Mucosa of rectum (tissue), 2 donors: ENCODE data around the gene RPL35A.
"Not testable (repeated sequence)": the region's sequence is repeated elsewhere in the genome, so short reads cannot be mapped to it uniquely, and the experiment has no call there.

Source experiments
- H3K27ac ChIP-seq, 2 donors: one replicate each; pipeline ENCODE4 v1.7.0; 2013; ENCODE audit warnings: inconsistent platforms in 2 of 2, low read depth in 2 of 2, low read length in 2 of 2
- H3K27me3 ChIP-seq, 2 donors: one replicate each; pipeline ENCODE4 v1.7.0; 2013; ENCODE audit warnings: low read length in 2 of 2; ENCODE audit not compliant: control insufficient read depth in 2 of 2, insufficient read depth in 2 of 2
- H3K36me3 ChIP-seq, 2 donors: one replicate each; pipeline ENCODE4 v1.7.0; 2013; ENCODE audit warnings: low read length in 2 of 2; ENCODE audit not compliant: control insufficient read depth in 2 of 2, insufficient read depth in 2 of 2
- H3K4me1 ChIP-seq, 2 donors: one replicate each; pipeline ENCODE4 v1.7.0; 2013; ENCODE audit warnings: low read length in 2 of 2, mild to moderate bottlenecking in 1 of 2; ENCODE audit not compliant: control insufficient read depth in 2 of 2, insufficient read depth in 2 of 2
- H3K4me3 ChIP-seq, 2 donors: one replicate each; pipeline ENCODE4 v1.7.0; 2013; ENCODE audit warnings: low read length in 2 of 2
- H3K9ac ChIP-seq, 2 donors: one replicate each; pipeline ENCODE4 v1.7.0; 2013; ENCODE audit warnings: low read length in 2 of 2, low read depth in 1 of 2, mild to moderate bottlenecking in 1 of 2
- H3K9me3 ChIP-seq, 2 donors: one replicate each; pipeline ENCODE4 v1.7.0; 2013; ENCODE audit warnings: low read length in 2 of 2; ENCODE audit not compliant: control insufficient read depth in 2 of 2
- donor health status: healthy.
- donor health status: Normal muscosa, but diverticular disease.

The RPL35A gene

DNA sequence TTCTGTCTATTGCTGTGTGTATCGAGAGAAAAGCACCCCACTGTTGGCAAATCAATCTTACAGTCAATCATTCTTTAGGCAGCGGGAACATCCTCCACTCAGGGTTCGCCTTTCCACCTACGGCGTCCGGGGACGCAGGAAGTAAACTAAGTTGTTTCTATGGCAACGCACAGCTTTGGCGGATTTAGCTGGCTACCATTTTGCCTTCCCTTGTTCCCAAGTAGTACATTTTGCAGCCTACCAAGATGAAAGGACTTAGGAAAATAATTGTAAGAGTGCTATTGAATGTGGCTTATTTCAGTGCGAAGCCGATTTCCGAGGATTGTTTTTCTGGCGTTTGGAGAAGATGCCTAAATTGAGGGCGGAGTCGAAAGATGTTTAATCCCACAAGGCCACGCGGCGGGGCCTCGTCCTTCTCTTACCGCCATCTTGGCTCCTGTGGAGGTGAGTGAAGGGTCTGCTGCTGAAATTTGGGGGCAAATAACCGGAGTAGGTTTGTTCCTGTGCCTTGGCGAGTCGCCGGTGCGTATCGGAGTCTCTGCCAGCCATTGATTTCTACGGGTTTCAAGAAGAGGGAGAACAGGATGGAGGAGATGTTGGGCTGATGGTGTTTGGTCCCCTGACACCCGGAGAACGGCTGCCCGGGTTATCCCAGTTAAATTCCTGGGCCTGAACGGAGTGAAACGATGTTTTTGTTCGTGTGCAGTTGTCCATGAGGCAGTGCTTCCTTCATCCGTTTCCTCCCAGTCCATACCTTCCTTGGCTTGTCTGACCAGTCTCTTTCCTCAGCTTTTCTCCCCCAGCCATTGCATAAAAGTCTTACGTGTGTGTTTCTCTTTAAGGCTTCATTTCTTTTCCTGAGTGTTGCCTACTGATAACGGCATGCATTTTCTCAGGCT lies at the start of gene RPL35A:
Gene RPL35A, plus strand, starts transcription at position 413 of the 899 bp plus-strand sequence. CDS start 778 bp downstream, outside the sequence.
- H3K4me3 ChIP-seq: peak within 1 kb of the TSS; percentile 93 to 100
- peaks cover 24 to 27% of the 10 kb centered on the region in 2 donors for H3K36me3 ChIP-seq
- H3K9ac ChIP-seq: peak within 1 kb of the TSS; percentile 88 to 99
- H3K9me3 ChIP-seq: no peaks in the 10 kb centered on the region
- peak within 1 kb of the TSS; percentile 89 to 90 for H3K27ac ChIP-seq
- H3K4me1 ChIP-seq: peaks cover 19 to 21% of the 10 kb centered on the region in 2 donors
- H3K27me3 ChIP-seq: no peaks in the 10 kb centered on the region

DNA sequence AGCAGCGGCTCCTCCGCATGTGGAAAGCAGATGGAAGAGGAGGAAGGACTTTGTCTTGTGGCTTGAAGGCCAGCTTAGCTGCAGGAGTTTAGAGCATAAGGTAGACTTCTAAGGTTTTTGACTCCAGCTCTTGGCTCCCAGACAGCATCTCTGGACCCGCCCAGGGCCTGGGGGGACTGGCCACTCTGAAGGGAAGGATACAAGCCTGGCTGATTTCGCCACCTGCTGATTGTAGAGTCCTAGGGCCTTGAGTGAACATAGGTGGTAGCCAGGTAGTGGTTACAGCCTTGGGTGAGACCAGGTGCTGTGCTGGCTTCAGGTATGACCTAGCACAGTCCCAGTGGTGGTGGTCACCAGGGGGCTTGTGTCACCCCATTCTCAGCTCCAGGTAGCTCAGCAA lies 48.4 kb upstream of the RPL35A start:
- Histone ChIP-seq H3K27ac (no peak overlapping the region), H3K4me3 (no peak overlapping the region), H3K27me3 (no peaks in the 10 kb centered on the region), H3K9me3 (no peaks in the 10 kb centered on the region), H3K4me1 (no peaks in the 10 kb centered on the region), H3K9ac (no peak overlapping the region), H3K36me3 (no peaks in the 10 kb centered on the region)

DNA sequence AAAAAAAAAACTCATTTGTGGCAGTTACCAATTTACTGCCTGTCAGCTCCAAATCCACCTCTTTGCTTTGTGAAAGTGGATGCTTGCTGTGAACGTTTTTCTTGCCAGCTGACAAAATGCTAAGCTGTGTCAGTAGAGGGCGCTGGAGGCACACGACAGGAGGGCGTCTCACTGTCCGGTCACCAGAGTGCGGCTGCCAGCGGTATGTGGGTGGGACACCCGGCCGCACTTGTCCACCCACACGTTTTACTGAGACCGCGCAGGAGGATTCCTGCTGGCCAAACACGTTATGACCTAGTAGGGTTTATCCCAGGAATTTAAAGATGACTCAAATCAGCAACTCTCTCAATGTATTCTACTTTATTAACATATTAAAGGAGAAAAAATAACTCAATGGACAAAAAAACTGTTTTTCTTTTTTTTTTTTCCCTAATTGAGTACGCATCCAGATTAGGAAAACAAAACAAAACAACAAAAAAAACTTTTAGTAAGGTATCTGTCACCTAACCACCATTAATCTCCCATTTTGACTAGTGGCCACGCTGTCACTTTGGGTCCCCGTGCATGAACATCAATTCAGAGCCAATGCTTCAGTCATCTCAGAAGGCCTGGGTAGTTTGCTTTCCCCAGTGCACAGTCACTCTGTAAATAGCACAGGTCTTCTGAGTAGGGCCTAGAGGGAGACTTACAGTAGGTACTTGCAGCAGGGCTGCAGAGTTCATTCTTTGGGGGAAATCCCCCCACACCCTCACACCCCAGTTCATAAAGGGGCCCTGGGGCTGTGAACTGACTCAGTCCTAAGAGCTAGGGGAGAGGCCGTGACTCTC lies 43.8 kb upstream of the RPL35A start:
- Histone ChIP-seq H3K36me3 (no peaks in the 10 kb centered on the region), H3K27ac (no peak overlapping the region), H3K9ac (no peak overlapping the region)

GRCh38 chr3:197906850-197907187 lies 43.2 kb upstream of the RPL35A start:
- H3K36me3 ChIP-seq: no peaks in the 10 kb centered on the region
- no peak overlapping the region for H3K27ac ChIP-seq
- no peak overlapping the region for H3K4me3 ChIP-seq
- H3K27me3 ChIP-seq: no peaks in the 10 kb centered on the region
- no peak overlapping the region for H3K9ac ChIP-seq
- H3K4me1 ChIP-seq: no peaks in the 10 kb centered on the region
- H3K9me3 ChIP-seq: no peaks in the 10 kb centered on the region

More for the DNA sequence above, 43.8 kb upstream of the RPL35A start:
- Histone ChIP-seq H3K27me3 (no peaks in the 10 kb centered on the region), H3K4me3 (peak overlapping the region in 1 of 2 donors; percentile 20), H3K4me1 (no peaks in the 10 kb centered on the region), H3K9me3 (no peaks in the 10 kb centered on the region)

- Histone ChIP-seq H3K36me3 (no peaks in the 10 kb centered on the region), H3K4me3 (no peak overlapping the region), H3K27me3 (no peaks in the 10 kb centered on the region), H3K9ac (no peak overlapping the region), H3K9me3 (no peaks in the 10 kb centered on the region), H3K4me1 (no peaks in the 10 kb centered on the region), H3K27ac (no peak overlapping the region)
Observed at GRCh38 chr3:197907196-197907595, 42.8 kb upstream of the RPL35A start.

- not testable (repeated sequence) for H3K36me3 ChIP-seq, H3K27ac ChIP-seq, H3K9ac ChIP-seq, H3K4me1 ChIP-seq, H3K27me3 ChIP-seq, H3K4me3 ChIP-seq, H3K9me3 ChIP-seq
Observed at GRCh38 chr3:197908550-197908949, 41.4 kb upstream of the RPL35A start.

DNA sequence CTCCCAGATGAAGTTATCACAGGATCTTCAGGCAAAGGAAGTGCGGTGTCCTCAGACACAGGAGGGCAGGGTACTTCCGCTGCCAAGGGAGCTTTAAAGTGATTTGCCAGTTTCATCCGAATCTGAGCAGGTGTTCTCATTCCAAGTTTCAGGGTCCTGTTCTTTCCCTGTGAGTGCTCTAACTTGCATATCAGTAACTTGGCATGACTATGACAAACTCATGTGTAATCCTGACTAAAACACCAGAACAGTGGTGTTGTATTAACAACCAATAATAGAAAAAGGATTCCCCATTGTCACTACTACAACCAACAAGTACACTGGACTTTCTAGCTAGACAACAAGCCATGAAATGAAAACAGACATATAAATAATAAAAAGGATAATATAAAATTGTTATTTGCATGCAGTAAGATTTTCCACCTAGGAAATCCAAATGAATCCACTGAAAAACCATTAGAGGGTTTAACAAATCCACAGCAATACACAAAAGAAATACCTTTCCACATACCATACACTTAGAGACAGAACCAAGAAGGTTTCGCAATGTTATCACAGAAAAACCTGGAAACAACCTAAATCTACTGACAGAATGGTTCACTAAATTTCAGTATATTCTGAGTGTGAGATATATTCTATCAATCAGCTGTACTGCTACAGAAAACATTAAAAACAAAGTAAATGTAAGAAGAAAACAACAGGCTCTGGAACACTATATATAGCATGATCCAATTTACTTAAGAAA lies 40.9 kb upstream of the RPL35A start:
- Histone ChIP-seq H3K4me3 (no peak overlapping the region), H3K27ac (no peak overlapping the region), H3K9ac (no peak overlapping the region), H3K36me3 (no peaks in the 10 kb centered on the region), H3K9me3 (no peaks in the 10 kb centered on the region), H3K27me3 (no peaks in the 10 kb centered on the region), H3K4me1 (no peaks in the 10 kb centered on the region)

DNA sequence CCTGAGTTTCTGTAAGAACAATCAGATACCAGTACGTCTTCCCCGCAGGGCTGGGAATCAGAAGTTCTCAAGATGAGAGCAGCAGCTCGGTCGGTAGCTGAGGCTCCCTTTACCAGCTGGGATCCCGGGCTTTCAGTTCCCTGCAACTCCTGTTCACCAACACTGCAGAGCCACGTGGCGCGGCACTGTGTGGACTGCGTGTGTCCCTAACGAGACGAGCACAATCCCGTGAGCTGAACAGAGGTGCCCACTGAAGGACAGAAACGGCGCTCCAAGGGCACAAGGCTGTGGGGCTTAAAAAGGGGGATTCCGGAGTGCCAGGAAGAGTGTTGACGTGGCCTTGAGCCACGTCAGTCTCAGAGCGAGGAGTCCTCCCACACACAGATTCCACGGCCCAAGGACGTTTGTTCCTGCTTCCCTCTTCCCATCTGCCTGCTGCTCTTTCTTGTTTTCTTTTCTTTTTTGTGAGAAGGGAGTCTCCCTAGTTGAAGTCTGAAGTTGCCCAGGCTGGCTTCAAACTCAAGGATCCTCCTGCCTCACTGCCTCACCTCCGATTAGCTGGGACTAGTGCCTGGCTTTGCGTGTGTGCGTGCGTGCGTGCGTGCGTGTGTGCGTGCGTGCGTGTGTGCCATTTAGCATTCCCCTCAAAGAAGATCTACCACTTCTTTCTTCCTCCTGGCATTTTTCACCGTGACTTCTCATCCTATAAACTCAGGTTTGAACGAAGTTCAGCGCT lies 37.1 kb upstream of the RPL35A start:
- H3K4me3 ChIP-seq: peak overlapping the region in 1 of 2 donors; percentile 13
- no peak overlapping the region for H3K9ac ChIP-seq
- H3K27me3 ChIP-seq: no peaks in the 10 kb centered on the region
- H3K27ac ChIP-seq: no peak overlapping the region
- H3K4me1 ChIP-seq: no peaks in the 10 kb centered on the region
- no peaks in the 10 kb centered on the region for H3K36me3 ChIP-seq
- no peaks in the 10 kb centered on the region for H3K9me3 ChIP-seq

- no peaks in the 10 kb centered on the region for H3K36me3 ChIP-seq
- H3K9me3 ChIP-seq: no peaks in the 10 kb centered on the region
- H3K27ac ChIP-seq: no peak overlapping the region
- no peak overlapping the region for H3K4me3 ChIP-seq
- H3K27me3 ChIP-seq: no peaks in the 10 kb centered on the region
- no peaks in the 10 kb centered on the region for H3K4me1 ChIP-seq
- H3K9ac ChIP-seq: no peak overlapping the region
Observed at GRCh38 chr3:197913641-197914380, 36.2 kb upstream of the RPL35A start.
